Breast epithelium (tissue), 4 donors: ENCODE measurements around the gene TTBK1. TPM values are rescaled to one million over a fixed set of nuclear protein-coding genes. Genes with fewer than 3 reads are reported as not detected.
A peak's percentile ranks its signal among the peaks of the same experiment; 100 is the strongest.

Source experiments
- DNase-seq, 2 donors: peaks; one replicate each; pipeline ENCODE4 v3.0.0-alpha.2; 2019; ENCODE audit warnings: low spot score in 2 of 2
- H3K27ac ChIP-seq, 2 donors: fragments of 200-600 bp; sonication (generic) in 1 of 2; one replicate each; pipeline ENCODE4 v1.5.1; 2016 to 2019; ENCODE audit warnings: mild to moderate bottlenecking in 1 of 2
- H3K27me3 ChIP-seq, 2 donors: fragments of 200-600 bp; sonication (generic) in 1 of 2; one replicate each; pipeline versions ENCODE4 v1.5.1 to v1.6.0; 2017 to 2019; ENCODE audit warnings: control low read depth in 1 of 2, mild to moderate bottlenecking in 1 of 2
- H3K36me3 ChIP-seq: fragments of 200-600 bp; one replicate; pipeline ENCODE4 v1.5.1; 2019
- H3K4me1 ChIP-seq, 2 donors: fragments of 200-600 bp; sonication (generic); one replicate each; pipeline ENCODE4 v1.5.1; 2016 to 2019; ENCODE audit warnings: control low read depth in 1 of 2
- H3K4me3 ChIP-seq, 3 donors: fragments of 200-600 bp; sonication (generic); 1 replicate in 2 of 3; 2 replicates in 1 of 3; pipeline ENCODE4 v1.5.1; 2016 to 2019; ENCODE audit warnings: mild to moderate bottlenecking in 3 of 3, moderate library complexity in 2 of 3
- H3K9me3 ChIP-seq, 2 donors: fragments of 200-600 bp; sonication (generic) in 1 of 2; one replicate each; pipeline ENCODE4 v1.5.1; 2016 to 2019; ENCODE audit warnings: control low read depth in 1 of 2
- CTCF ChIP-seq, 3 donors: fragments of 450-650 bp; IDR thresholded peaks; one replicate each; pipeline ENCODE4 v1.5.1; 2016 to 2017; ENCODE audit warnings: antibody characterized with exemption in 3 of 3, mild to moderate bottlenecking in 3 of 3, moderate library complexity in 3 of 3
- POLR2A ChIP-seq: fragments of 450-650 bp; IDR thresholded peaks from one replicate; pipeline ENCODE4 v1.6.1; 2016; ENCODE audit warnings: antibody characterized with exemption, mild to moderate bottlenecking, moderate library complexity
- POLR2AphosphoS5 ChIP-seq, 3 donors: sonication (generic); formaldehyde crosslinking; IDR thresholded peaks; one replicate each; pipeline ENCODE4 v1.6.1; 2017; ENCODE audit warnings: antibody characterized with exemption in 3 of 3
- intact Hi-C: fragments of 100-400 bp; cut with DNase I; formaldehyde crosslinking; loops from one replicate; pipeline ENCODE4 v1.15.1; 2023; ENCODE audit warnings: low total_unique reads
- total RNA-seq, 3 donors: library from RNA; depleted of rRNA; stranded (reverse); fragments of >200 nt; gene quantifications; one replicate each; pipeline ENCODE4 v1.1.0, GENCODE V29; 2016

Gene TTBK1
- total RNA-seq, 3 donors from 2014 or later = under 0.01 TPM; not detected in 2

- H3K27me3 ChIP-seq = no peaks in the 10 kb centered on the region
- H3K9me3 ChIP-seq = no peaks in the 10 kb centered on the region
- intact Hi-C loops = no loop called here
- no peaks in the 10 kb centered on the region for H3K4me1 ChIP-seq
- TF ChIP-seq POLR2A = no peak
- no peak for DNase-seq
- no peak overlapping the region for H3K27ac ChIP-seq
- no peaks in the 10 kb centered on the region for H3K36me3 ChIP-seq
- no peak overlapping the region for H3K4me3 ChIP-seq
These were observed 19.6 kb downstream of the TTBK1 start for GRCh38 chr6:43262780-43263313.

- TF ChIP-seq POLR2A (no peak), CTCF (IDR thresholded peaks at IDR 0.05) (peak; percentile 13 to 60 (median 48))
- peak; percentile 44 to 81 for DNase-seq
- no peaks in the 10 kb centered on the region for H3K27me3 ChIP-seq
- H3K36me3 ChIP-seq = no peaks in the 10 kb centered on the region
- H3K4me3 ChIP-seq = no peak overlapping the region
- H3K9me3 ChIP-seq = no peaks in the 10 kb centered on the region
- no peaks in the 10 kb centered on the region for H3K4me1 ChIP-seq
- no peak overlapping the region for H3K27ac ChIP-seq
- intact Hi-C loops = no loop called here
These were observed 20.3 kb downstream of the TTBK1 start for GRCh38 chr6:43263314-43264178.

GRCh38 chr6:43264599-43265145 lies 21.4 kb downstream of the TTBK1 start:
- Histone ChIP-seq H3K4me1 (peaks cover 0 to 5% of the 10 kb centered on the region in 2 donors), H3K36me3 (no peaks in the 10 kb centered on the region), H3K27ac (no peak overlapping the region), H3K9me3 (no peaks in the 10 kb centered on the region), H3K4me3 (no peak overlapping the region), H3K27me3 (no peaks in the 10 kb centered on the region)
- DNase-seq = no peak
- TF ChIP-seq CTCF (IDR thresholded peaks at IDR 0.05) (no peak), POLR2A (no peak), POLR2AphosphoS5 (IDR thresholded peaks at IDR 0.05) (no peak)
- intact Hi-C loops = no loop called here

GRCh38 chr6:43265564-43265963 lies 22.3 kb downstream of the TTBK1 start:
- Histone ChIP-seq H3K36me3 (no peaks in the 10 kb centered on the region), H3K9me3 (no peaks in the 10 kb centered on the region), H3K4me1 (peaks cover 0 to 7% of the 10 kb centered on the region in 2 donors), H3K27ac (no peak overlapping the region), H3K27me3 (no peaks in the 10 kb centered on the region), H3K4me3 (no peak overlapping the region)
- TF ChIP-seq POLR2A (no peak), POLR2AphosphoS5 (IDR thresholded peaks at IDR 0.05) (no peak), CTCF (IDR thresholded peaks at IDR 0.05) (no peak)
- no peak for DNase-seq
- intact Hi-C loops = no loop called here

GRCh38 chr6:43267619-43268354 lies 24.5 kb downstream of the TTBK1 start:
- Histone ChIP-seq H3K4me1 (peaks cover 0 to 7% of the 10 kb centered on the region in 2 donors), H3K36me3 (no peaks in the 10 kb centered on the region), H3K9me3 (no peaks in the 10 kb centered on the region), H3K4me3 (no peak overlapping the region), H3K27ac (peak overlapping the region in 1 of 2 donors; percentile 48), H3K27me3 (no peaks in the 10 kb centered on the region)
- intact Hi-C loops = no loop called here
- no peak for DNase-seq
- TF ChIP-seq CTCF (IDR thresholded peaks at IDR 0.05) (no peak), POLR2AphosphoS5 (IDR thresholded peaks at IDR 0.05) (no peak), POLR2A (no peak)
